ENCODE data around the gene SLC39A5. TPM values are rescaled to one million over a fixed set of nuclear protein-coding genes. Genes with fewer than 3 reads are reported as not detected.
A peak's percentile ranks its signal among the peaks of the same experiment; 100 is the strongest.
"Not testable (repeated sequence)": the region's sequence is repeated elsewhere in the genome, so short reads cannot be mapped to it uniquely, and the experiment has no call there.

SLC39A5 gene
- total RNA-seq, 1 experiment from 2014 or later, result 0.87 TPM

- POLR2A ChIA-PET (ENCODE audit: unreplicated experiment), result no interaction called here
- DNase-seq, result no peak
- Histone ChIP-seq H3F3A (ENCODE audit: insufficient read depth, low read depth) (peaks cover 5% of the 10 kb centered on the region; the same call in 1 of the 2 replicates), H3K9me2 (ENCODE audit: insufficient read depth) (no peaks in the 10 kb centered on the region), H3K4me2 (no peak overlapping the region), H3K79me2 (ENCODE audit: low read depth) (no peaks in the 10 kb centered on the region), H3K27ac (0 out of 2 replicates have a peak overlapping the region, but pooled peaks have one; percentile 17), H3K4me3 (no peak overlapping the region), H3K4me1 (replicated peaks; ENCODE audit: insufficient read depth) (no peaks in the 10 kb centered on the region), H3K9me3 (ENCODE audit: insufficient read depth, low read depth) (no peaks in the 10 kb centered on the region), H3K36me3 (ENCODE audit: low read depth) (peaks cover 34% of the 10 kb centered on the region), H2AFZ (no peak overlapping the region), H4K20me1 (ENCODE audit: insufficient read depth) (no peaks in the 10 kb centered on the region; the same call in 1 of the 2 replicates), H3K27me3 (ENCODE audit: insufficient read depth, low read depth) (no peaks in the 10 kb centered on the region)
- TF ChIP-seq EZH2 (IDR thresholded peaks at IDR 0.05; ENCODE audit: low read depth) (no peak), CTCF (conservative IDR thresholded peaks at IDR 0.05) (no peak)
- intact Hi-C loops (cut with micrococcal nuclease; ENCODE audit: unreplicated experiment), result no loop called here
- CTCF ChIA-PET, result no interaction called here
- no TSS peak for BruUV-seq (replicated peaks)
Measured at GRCh38 chr12:56280849-56281248, 51.0 kb downstream of the SLC39A5 start.

GRCh38 chr12:56282030-56282429, 52.2 kb downstream of the SLC39A5 start:
- H3K36me3 ChIP-seq (ENCODE audit: low read depth), result peaks cover 34% of the 10 kb centered on the region
- no peak for DNase-seq
- peaks cover 10% of the 10 kb centered on the region; the same call in 1 of the 2 replicates for H3F3A ChIP-seq (ENCODE audit: insufficient read depth, low read depth)
- no peak overlapping the region for H3K4me2 ChIP-seq
- H3K27me3 ChIP-seq (ENCODE audit: insufficient read depth, low read depth), result no peaks in the 10 kb centered on the region
- H4K20me1 ChIP-seq (ENCODE audit: insufficient read depth), result peaks cover 4% of the 10 kb centered on the region; the same call in 1 of the 2 replicates
- ChIA-PET CTCF (no interaction called here), POLR2A (ENCODE audit: unreplicated experiment) (no interaction called here)
- no peak overlapping the region for H3K27ac ChIP-seq
- H2AFZ ChIP-seq, result no peak overlapping the region
- no peaks in the 10 kb centered on the region for H3K4me1 ChIP-seq (replicated peaks; ENCODE audit: insufficient read depth)
- H3K79me2 ChIP-seq (ENCODE audit: low read depth), result no peaks in the 10 kb centered on the region
- no peaks in the 10 kb centered on the region for H3K9me2 ChIP-seq (ENCODE audit: insufficient read depth)
- no peak overlapping the region for H3K4me3 ChIP-seq
- intact Hi-C loops (cut with micrococcal nuclease; ENCODE audit: unreplicated experiment), result no loop called here
- no peaks in the 10 kb centered on the region for H3K9me3 ChIP-seq (ENCODE audit: insufficient read depth, low read depth)
- TF ChIP-seq CTCF (conservative IDR thresholded peaks at IDR 0.05), result no peak
- BruUV-seq (replicated peaks), result no TSS peak

GRCh38 chr12:56282579-56282978, 52.7 kb downstream of the SLC39A5 start:
- Histone ChIP-seq H3K36me3 (ENCODE audit: low read depth) (peaks cover 34% of the 10 kb centered on the region), H3K27ac (no peak overlapping the region), H3K4me1 (replicated peaks; ENCODE audit: insufficient read depth) (no peaks in the 10 kb centered on the region), H4K20me1 (ENCODE audit: insufficient read depth) (peaks cover 4% of the 10 kb centered on the region; the same call in 1 of the 2 replicates), H2AFZ (no peak overlapping the region), H3K9me3 (ENCODE audit: insufficient read depth, low read depth) (no peaks in the 10 kb centered on the region), H3K9me2 (ENCODE audit: insufficient read depth) (no peaks in the 10 kb centered on the region), H3F3A (ENCODE audit: insufficient read depth, low read depth) (peaks cover 10% of the 10 kb centered on the region; the same call in 1 of the 2 replicates), H3K27me3 (ENCODE audit: insufficient read depth, low read depth) (no peaks in the 10 kb centered on the region), H3K4me3 (no peak overlapping the region), H3K4me2 (no peak overlapping the region), H3K79me2 (ENCODE audit: low read depth) (peaks cover under 1% of the 10 kb centered on the region; the same call in 1 of the 2 replicates)
- no TSS peak for BruUV-seq (replicated peaks)
- TF ChIP-seq EZH2 (IDR thresholded peaks at IDR 0.05; ENCODE audit: low read depth) (no peak), CTCF (conservative IDR thresholded peaks at IDR 0.05) (no peak)
- ChIA-PET CTCF (no interaction called here), POLR2A (ENCODE audit: unreplicated experiment) (no interaction called here)
- intact Hi-C loops (cut with micrococcal nuclease; ENCODE audit: unreplicated experiment), result no loop called here
- no peak for DNase-seq

- BruUV-seq (replicated peaks); POLR2A ChIA-PET (ENCODE audit: unreplicated experiment); DNase-seq: not testable (repeated sequence)
Measured at GRCh38 chr12:56284263-56284662, 54.4 kb downstream of the SLC39A5 start.

More at GRCh38 chr12:56284263-56284662, 54.4 kb downstream of the SLC39A5 start:
- H3K4me3 ChIP-seq; H3K27me3 ChIP-seq (ENCODE audit: insufficient read depth, low read depth); intact Hi-C loops (cut with micrococcal nuclease; ENCODE audit: unreplicated experiment); H4K20me1 ChIP-seq (ENCODE audit: insufficient read depth); H3K27ac ChIP-seq; H3K9me3 ChIP-seq (ENCODE audit: insufficient read depth, low read depth); H3K9me2 ChIP-seq (ENCODE audit: insufficient read depth); H3K4me2 ChIP-seq; H2AFZ ChIP-seq; CTCF ChIA-PET; H3K4me1 ChIP-seq (replicated peaks; ENCODE audit: insufficient read depth): not testable (repeated sequence)
- peaks cover 21% of the 10 kb centered on the region for H3K36me3 ChIP-seq (ENCODE audit: low read depth)
- peaks cover 18% of the 10 kb centered on the region for H3K79me2 ChIP-seq (ENCODE audit: low read depth)
- H3F3A ChIP-seq (ENCODE audit: insufficient read depth, low read depth), result peaks cover 10% of the 10 kb centered on the region; the same call in 1 of the 2 replicates
